Measurements from ENCODE around the gene MEGF11.
A peak's percentile ranks its signal among the peaks of the same experiment; 100 is the strongest.
"Not testable (repeated sequence)": the region's sequence is repeated elsewhere in the genome, so short reads cannot be mapped to it uniquely, and the experiment has no call there.

Gene MEGF11

DNA sequence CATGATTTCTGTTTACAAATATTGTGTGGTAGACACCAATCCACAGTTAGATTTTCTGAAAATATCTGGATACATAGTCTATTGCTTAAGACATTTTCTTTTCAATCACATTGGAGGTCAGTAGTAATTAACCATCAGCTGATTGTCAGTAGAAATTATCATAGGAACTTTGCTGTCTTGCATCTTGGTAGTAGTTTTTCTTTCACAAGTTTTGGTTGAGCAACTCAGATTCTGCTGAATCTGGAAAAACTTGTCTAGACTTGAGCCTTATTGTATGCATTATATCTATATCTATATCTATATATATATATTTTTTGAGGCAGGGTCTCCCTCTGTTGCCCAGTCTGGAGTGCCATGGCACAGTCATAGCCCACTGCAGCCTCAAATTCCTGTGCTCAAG lies 380.3 kb downstream of the MEGF11 start:
- Histone ChIP-seq H3K4me3 (ENCODE audit: low read depth, low read length) (no peak overlapping the region), H3K27me3 (ENCODE audit: control insufficient read depth, insufficient read depth, low read length) (no peaks in the 10 kb centered on the region), H3K79me2 (peaks cover 14% of the 10 kb centered on the region), H3K36me3 (ENCODE audit: control insufficient read depth, insufficient read depth, low read length) (no peaks in the 10 kb centered on the region), H3K4me1 (peaks cover 7% of the 10 kb centered on the region), H3K9me3 (ENCODE audit: control insufficient read depth, low read length) (no peaks in the 10 kb centered on the region), H3K4me2 (ENCODE audit: low read length) (no peak overlapping the region), H2AFZ (no peak overlapping the region), H3K27ac (no peak overlapping the region), H3K9ac (no peak overlapping the region)
- TF ChIP-seq, protein P1, sequence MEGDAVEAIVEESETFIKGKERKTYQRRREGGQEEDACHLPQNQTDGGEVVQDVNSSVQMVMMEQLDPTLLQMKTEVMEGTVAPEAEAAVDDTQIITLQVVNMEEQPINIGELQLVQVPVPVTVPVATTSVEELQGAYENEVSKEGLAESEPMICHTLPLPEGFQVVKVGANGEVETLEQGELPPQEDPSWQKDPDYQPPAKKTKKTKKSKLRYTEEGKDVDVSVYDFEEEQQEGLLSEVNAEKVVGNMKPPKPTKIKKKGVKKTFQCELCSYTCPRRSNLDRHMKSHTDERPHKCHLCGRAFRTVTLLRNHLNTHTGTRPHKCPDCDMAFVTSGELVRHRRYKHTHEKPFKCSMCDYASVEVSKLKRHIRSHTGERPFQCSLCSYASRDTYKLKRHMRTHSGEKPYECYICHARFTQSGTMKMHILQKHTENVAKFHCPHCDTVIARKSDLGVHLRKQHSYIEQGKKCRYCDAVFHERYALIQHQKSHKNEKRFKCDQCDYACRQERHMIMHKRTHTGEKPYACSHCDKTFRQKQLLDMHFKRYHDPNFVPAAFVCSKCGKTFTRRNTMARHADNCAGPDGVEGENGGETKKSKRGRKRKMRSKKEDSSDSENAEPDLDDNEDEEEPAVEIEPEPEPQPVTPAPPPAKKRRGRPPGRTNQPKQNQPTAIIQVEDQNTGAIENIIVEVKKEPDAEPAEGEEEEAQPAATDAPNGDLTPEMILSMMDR (IDR thresholded peaks at IDR 0.05) = no peak

DNA sequence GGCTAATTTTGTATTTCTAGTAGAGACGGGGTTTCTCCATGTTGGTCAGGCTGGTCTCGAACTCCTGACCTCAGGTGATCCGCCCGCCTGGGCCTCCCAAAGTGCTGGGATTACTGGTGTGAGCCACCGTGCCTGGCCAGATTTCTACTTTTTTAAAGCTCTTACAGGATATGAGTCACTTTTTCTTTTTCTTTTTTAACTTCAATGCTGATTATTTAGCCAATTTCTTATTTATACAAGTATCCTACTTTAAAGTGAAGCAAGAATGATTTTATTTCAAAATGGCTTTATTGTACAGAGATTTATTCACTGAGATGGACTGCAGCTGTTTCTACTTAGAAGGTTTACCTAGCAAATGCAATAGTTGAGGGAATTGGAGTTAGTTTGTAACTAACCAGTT lies 381.0 kb downstream of the MEGF11 start:
- not testable (repeated sequence) for H3K27me3 ChIP-seq (ENCODE audit: control insufficient read depth, insufficient read depth, low read length); H3K9me3 ChIP-seq (ENCODE audit: control insufficient read depth, low read length); H3K27ac ChIP-seq; H3K4me2 ChIP-seq (ENCODE audit: low read length); H3K4me3 ChIP-seq (ENCODE audit: low read depth, low read length); H3K4me1 ChIP-seq; H3K36me3 ChIP-seq (ENCODE audit: control insufficient read depth, insufficient read depth, low read length); H3K9ac ChIP-seq; H2AFZ ChIP-seq
- H3K79me2 ChIP-seq = peaks cover 12% of the 10 kb centered on the region

DNA sequence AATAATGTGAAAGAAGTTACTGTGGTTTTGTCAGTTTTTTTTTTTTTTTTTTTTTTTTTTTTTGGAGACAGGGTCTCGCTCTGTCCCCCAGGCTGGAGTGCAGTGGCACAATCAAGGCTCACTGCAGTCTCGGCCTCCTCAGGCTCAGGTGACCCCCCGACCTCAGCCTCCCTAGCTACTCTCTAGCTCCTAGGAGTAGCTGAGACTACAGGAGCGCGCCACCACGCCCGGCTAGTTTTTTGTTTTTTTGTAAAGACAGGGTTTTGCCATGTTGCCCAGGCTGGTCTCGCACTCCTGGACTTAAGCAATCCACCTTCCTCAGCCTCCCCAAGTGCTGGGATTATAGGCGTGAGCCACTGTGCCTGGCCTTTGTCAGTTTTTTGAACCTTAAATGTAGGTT lies 381.7 kb downstream of the MEGF11 start:
- H3K36me3 ChIP-seq (ENCODE audit: control insufficient read depth, insufficient read depth, low read length); H3K9ac ChIP-seq; H3K9me3 ChIP-seq (ENCODE audit: control insufficient read depth, low read length); H3K27ac ChIP-seq; H3K27me3 ChIP-seq (ENCODE audit: control insufficient read depth, insufficient read depth, low read length); H3K4me1 ChIP-seq; H3K4me3 ChIP-seq (ENCODE audit: low read depth, low read length); H3K79me2 ChIP-seq; H2AFZ ChIP-seq; H3K4me2 ChIP-seq (ENCODE audit: low read length): not testable (repeated sequence)

DNA sequence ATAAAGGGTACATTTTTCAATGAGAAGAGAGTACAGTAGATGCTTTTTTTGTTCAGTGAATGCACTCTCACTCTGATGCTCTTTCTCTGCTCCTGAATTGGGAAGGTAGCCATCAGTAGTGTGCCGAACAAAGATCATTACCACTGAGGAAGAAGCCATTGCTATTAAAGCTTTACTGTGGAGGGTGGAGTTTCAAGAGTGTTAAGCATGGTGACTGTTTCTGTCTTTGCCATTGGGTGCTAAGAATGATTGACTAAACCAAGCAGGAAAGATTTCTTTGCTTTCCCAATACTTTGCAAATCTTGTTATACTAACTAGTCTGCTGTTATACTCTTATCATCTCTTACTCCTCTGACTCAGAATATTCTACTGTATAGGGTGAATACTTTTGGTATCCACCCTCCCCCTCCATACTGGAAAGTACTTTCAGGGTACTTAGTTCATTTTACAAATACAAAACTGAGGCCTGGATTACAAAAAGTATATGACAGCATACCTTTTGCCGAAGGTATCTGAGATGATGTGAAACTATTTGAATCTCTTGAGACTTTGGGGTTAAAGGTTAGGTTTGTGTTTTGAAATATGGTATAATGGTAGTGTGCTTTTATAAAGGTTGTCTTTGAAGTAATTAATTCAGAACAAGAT lies 382.5 kb downstream of the MEGF11 start:
- no peak overlapping the region for H2AFZ ChIP-seq
- no peaks in the 10 kb centered on the region for H3K36me3 ChIP-seq (ENCODE audit: control insufficient read depth, insufficient read depth, low read length)
- peaks cover 7% of the 10 kb centered on the region for H3K4me1 ChIP-seq
- H3K27me3 ChIP-seq (ENCODE audit: control insufficient read depth, insufficient read depth, low read length) = no peaks in the 10 kb centered on the region
- no peak overlapping the region for H3K9ac ChIP-seq
- H3K79me2 ChIP-seq = peaks cover 7% of the 10 kb centered on the region
- H3K4me2 ChIP-seq (ENCODE audit: low read length) = peak overlapping the region; percentile 67
- H3K9me3 ChIP-seq (ENCODE audit: control insufficient read depth, low read length) = no peaks in the 10 kb centered on the region
- H3K27ac ChIP-seq = peak overlapping the region; percentile 95
- H3K4me3 ChIP-seq (ENCODE audit: low read depth, low read length) = peak overlapping the region; percentile 93
- TF ChIP-seq, protein P1 (IDR thresholded peaks at IDR 0.05) = no peak

DNA sequence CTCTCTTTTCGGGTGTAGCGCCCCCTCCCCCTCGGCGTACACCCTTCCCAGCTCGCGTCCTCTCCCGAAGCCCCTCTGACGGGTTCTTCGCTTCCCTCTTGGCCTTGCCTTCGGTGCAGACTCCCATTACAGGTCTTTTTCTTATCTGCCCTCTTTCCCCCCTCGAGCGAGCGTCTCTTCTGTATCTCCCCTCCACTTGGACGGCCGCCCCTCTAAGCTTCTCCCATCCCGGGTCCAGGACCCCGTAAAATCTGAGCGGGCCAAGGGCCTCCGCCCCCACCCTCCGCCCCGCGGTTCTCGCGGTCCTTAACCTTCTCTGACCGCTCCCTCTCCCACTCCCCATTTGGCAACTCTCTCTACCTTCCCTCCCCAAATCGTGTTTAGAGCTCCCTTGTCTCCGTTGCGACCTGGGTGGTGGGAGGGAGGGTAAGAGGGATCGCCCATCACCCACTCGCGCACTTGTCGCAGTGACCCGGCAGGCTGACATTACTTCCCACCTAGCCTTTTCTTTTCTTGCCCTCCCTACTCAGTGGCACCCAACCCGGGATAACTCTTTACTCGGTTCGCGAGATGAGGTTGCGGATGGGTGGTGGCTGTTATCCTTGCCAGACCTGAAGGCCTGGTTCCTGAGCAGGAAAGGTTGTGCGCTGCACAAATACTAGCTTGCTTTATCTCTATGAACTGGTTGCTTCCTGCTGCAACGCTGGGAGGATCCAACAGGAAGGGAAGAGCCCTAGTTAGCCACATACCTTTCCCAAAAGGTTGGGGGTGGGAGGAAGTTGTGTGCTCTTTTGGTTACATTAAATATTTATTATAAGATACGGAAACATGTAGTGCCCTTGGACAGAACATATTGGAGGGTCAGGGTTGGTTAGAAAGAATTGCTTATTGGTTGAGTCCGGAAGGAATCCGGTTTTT lies 383.3 kb downstream of the MEGF11 start:
- Histone ChIP-seq H3K4me1 (peaks cover under 1% of the 10 kb centered on the region), H3K4me3 (ENCODE audit: low read depth, low read length) (peak overlapping the region; percentile 93), H2AFZ (peak overlapping the region; percentile 92), H3K27ac (peak overlapping the region; percentile 95), H3K79me2 (peaks cover 4% of the 10 kb centered on the region), H3K9me3 (ENCODE audit: control insufficient read depth, low read length) (no peaks in the 10 kb centered on the region), H3K9ac (peak overlapping the region; percentile 13), H3K27me3 (ENCODE audit: control insufficient read depth, insufficient read depth, low read length) (no peaks in the 10 kb centered on the region), H3K4me2 (ENCODE audit: low read length) (peak overlapping the region; percentile 67), H3K36me3 (ENCODE audit: control insufficient read depth, insufficient read depth, low read length) (no peaks in the 10 kb centered on the region)
- TF ChIP-seq, protein P1 (IDR thresholded peaks at IDR 0.05) = no peak

Data from parathyroid adenoma (tissue), 2 donors.